ENCODE results near the gene TOMT.

GRCh38 chr11:72088076-72088808 lies 17.5 kb upstream of the TOMT start:
- no peak for TF ChIP-seq CTCF (IDR thresholded peaks at IDR 0.05)
- TF ChIP-seq POLR2A (IDR thresholded peaks at IDR 0.05): no peak
